Right hindlimb (tissue), 1 donor: ENCODE data around the gene UQCC5.

ENCODE experiments used
- DNase-seq: peaks from one replicate; pipeline ENCODE4 v3.0.0-alpha.2; 2018

UQCC5 gene

DNA sequence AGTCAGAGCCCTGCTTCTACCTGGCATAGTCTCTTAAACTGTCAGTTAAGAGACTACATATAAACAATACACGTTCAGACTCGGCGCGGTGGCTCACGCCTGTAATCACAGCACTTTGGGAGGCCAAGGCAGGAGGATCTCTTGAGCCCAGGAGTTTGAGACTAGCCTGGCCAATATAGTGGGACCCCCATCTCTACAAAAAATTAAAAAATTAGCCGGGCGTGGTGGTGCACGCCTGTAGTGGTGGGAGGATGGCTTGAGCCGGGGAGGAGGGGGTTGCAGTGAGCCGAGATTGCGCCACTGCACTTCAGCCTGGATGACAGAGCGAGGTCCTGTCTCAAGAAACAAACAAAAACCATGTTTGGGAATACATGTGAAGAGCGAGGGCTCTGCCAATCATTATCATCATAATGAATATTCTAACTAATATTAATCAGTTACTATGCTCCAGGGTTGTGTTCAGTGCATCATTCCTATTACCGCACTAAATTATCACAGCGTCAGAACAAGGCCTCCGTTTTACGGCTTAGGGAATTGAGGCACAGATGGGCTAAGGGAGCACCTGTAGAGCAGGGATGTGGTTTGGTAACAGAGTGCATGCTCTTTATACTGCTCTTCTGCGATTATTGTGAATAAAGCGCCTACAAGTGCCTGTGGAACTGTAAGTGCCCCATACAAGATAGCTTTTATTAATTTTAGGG is 844 bp upstream of the UQCC5 start:
- peak; percentile 12 for DNase-seq

GRCh38 chr3:52536112-52536368 is 365 bp upstream of the UQCC5 start:
- no peak for DNase-seq

DNA sequence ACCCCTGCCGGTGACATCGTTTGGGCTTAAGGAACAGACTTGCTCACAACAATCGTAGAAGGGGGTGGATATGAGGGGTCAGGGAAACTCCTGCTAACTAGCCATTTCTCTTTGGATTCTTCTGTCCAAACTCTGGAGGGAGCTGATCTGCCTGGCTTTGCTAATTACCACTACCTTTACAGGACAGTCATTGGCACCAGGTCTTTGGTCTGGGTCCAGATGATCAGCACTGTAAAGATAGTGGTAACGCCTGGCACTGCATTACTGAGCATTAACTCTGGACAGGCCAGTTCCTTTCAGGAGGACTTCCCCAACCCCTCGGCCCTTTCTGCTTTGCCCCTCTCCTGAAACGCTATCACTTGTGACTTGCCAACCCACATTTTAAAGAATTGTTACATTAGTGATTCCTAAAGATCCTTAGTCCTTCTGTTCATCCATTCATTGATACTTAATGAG is 788 bp downstream of the UQCC5 start:
- no peak for DNase-seq

DNA sequence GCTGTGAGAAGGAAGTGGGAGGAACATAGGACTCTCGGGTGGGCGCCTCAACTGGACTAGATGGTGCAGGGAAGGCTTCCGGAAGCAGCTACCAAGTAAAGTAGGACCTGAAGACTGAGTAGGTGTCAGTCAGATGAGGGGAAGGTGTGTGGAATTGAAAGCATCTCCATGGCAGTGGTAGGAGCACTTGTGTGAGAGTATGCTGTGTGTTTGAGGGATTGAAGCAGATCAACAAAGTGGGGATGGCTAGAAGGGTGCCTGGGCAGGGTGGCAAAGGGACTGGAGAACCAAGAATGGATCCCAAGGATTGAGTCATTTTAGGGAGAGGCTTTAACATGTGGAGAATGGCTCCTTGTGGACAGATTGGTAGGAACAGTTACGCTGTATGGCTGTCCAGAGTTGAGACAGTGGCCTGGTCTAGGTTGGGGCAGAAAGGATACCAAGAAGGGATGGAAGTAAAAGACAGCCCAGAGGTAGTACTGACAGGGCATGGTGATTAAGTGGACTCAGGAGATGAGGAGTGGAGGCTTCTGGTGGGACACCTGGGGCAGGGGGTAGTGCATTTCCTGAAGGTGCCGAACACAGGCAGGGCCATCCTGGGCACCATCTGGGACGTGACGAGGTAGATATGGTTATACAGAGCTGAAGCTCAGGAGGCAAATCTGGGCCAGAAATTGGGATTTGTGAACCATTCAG is 1.5 kb downstream of the UQCC5 start:
- DNase-seq: no peak

DNA sequence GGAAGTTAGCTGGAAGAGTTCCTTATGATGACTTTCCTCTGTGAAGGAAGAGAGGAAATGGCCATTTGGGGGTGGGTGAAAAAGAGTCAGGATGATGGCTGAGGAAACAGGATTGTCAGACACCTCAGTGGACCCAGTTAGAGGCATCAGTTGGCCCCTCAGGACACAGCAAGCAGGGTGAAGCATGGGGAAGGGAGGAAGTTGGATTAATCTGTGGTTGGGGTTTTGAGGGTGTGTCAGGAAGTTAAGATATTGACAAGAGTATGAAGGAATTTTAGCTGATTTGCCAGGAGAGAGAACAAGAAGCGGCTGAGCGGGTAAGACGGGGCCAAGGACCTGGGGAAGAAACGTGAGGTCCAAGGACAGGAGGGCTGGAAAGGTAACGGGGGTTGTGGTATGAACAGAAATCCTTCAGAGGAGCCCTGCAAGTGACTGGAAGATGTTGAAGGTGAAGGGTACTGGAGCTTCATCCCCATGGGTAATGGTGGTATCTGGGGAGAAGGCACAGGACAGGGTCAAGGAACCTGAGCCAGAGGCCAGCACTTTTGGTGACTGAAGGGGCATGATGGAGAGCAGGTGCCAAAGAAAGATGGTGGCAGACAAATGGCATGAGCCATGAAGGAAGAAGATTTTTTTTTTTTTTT is 2.7 kb downstream of the UQCC5 start:
- DNase-seq: no peak

DNA sequence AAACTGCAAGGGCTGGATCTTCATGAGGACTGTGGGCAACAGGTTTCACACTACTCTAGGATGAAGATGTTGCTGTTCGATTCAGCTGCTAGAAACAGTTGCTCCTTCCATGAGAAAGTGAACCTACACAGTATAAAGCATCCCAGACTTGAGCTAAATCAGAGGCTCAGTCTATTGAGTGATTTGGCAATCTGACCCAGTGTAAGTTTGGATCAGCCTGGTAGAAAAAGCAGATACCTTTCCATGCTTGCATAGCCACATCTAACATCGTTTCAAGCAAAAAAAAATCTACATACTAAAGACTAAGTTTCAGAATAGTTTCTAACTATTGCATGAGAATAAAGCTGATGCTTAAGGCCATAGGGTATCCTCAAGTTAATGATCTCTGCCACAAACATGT is 4.6 kb downstream of the UQCC5 start:
- no peak for DNase-seq

DNA sequence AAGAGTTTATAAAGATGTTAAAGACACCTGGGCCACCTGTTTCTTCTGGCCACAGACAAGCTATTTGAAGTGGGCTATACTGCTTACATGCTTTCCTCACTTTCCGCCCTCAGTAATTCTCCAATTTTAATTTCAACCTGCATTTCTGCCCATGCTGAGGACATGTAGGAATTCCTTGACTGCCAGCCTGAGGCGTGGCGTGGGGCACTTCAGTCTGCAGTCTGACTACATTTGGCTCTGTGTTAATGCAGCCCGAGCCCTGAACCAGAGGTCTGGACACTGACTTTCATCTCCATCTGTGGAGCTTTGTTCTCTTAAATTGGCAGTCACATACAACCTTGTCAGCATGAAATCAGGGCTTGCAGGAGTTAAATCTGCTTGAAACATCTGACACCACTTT is 8.5 kb downstream of the UQCC5 start:
- no peak for DNase-seq

GRCh38 chr3:52546111-52546901 is 9.9 kb downstream of the UQCC5 start:
- no peak for DNase-seq

GRCh38 chr3:52547143-52547542 is 10.7 kb downstream of the UQCC5 start:
- no peak for DNase-seq

GRCh38 chr3:52551118-52551517 is 14.7 kb downstream of the UQCC5 start:
- no peak for DNase-seq

DNA sequence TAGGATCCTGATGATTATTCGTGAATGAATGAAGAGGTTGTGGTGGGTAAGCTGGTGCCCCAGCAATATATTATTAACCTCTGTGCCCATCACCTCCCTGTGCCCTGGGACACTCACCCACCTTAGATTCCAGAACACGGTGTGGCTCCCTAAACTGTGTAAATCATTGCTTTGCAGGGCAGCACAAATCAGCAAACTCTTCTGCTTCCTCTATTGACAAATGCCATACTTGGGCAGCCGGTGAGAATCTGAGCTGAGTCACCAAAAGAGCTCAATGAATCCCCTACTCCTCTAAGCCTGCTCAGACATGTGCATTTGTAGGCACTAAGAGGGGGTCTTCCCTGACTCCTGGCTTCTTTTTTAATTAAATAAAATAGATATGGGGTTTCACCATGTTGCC is 15.7 kb downstream of the UQCC5 start:
- DNase-seq: no peak

GRCh38 chr3:52554026-52554755 is 17.8 kb downstream of the UQCC5 start:
- no peak for DNase-seq

GRCh38 chr3:52555056-52555455 is 18.7 kb downstream of the UQCC5 start:
- no peak for DNase-seq

DNA sequence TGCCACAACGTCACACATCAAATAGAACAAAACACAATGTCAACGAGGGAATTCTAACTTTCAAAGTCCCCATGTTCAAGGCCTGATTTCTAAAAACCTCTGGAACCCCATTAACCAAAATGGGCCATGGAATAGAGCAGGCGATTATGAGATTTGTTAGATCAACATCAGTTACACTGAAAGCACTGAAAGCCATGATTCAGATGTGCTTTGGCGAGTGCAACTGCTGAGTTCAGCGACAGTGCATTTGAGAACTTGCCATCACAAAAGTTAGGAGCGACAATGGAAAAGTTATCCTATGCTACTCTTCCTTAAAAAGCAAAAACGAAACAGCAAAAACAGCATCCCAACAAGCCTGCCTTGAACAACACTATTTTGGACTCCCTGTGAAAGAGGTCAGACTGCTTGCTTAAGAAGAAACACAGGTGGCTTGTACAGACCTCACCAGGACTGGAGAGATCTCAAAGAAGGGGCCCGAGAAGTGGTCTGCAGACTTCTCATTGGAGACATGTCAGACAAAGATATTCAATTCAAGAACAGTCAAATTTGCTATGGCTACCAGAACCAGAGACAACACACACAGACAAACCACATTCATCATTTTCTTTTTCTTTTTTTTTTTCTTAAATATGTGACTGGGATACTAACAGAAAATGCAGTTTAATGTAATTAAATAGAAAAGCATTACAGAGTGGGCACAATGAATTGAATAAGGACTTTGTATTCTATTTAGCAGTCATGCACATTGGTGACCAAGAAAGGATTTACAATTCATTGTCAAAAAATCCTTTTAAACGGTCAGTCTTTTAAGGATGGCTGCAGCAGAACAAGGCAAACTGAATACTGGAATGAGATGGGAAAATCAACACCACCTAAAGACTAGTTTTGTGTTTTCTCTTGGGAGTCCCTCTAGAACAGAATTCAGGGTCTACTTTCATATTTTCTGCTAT is 20.9 kb downstream of the UQCC5 start:
- DNase-seq: no peak

DNA sequence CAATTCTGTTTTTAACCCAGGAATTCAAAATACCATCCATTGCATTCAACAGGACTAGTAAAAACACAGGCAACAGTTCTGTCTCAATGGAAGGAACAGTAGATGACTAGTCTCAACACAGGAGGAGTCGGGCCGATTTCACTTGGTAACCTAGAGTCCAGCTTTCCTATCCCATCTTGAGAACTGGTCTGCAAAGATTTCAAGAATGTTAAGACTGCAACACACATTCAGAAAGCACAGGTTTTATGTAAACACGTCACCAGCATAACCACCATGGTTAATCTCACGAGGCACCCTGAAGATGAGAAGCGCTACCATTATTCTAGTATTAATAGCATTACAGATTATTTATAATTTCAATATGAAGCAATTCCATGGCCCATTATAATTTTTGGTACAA is 22.0 kb downstream of the UQCC5 start:
- no peak for DNase-seq

DNA sequence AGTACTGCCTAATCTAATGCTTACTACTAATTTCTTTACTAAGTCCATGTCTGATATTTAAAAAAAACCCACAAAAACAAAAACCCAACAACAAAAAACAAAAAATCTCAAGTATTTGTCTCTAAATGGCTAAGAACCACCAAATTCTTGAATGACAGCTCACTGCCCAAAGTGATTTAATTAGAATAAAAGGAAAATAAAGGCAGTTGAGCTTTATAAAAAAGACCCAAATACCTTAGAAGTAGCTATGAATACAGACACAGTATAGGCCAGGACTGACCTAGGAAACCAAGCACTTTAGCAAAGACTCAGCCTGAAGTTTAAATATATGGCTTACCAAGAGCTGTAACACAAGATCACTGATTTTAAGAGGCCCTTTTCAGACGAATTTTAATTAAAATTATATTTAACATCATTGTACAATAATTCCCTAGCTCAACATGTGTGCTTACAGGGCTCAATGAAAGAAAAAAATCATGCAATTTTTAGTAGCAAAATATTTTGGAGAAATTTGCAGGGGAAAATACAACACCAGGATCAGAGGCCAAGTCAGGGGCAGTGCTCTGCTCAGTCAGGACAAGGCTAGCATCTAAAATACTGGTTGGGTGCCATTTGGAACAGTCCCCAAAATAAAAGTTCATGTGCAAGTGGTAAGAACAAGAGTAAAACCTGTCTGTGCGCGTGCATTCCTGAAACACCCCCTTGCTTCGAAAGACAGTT is 24.8 kb downstream of the UQCC5 start:
- DNase-seq: no peak

DNA sequence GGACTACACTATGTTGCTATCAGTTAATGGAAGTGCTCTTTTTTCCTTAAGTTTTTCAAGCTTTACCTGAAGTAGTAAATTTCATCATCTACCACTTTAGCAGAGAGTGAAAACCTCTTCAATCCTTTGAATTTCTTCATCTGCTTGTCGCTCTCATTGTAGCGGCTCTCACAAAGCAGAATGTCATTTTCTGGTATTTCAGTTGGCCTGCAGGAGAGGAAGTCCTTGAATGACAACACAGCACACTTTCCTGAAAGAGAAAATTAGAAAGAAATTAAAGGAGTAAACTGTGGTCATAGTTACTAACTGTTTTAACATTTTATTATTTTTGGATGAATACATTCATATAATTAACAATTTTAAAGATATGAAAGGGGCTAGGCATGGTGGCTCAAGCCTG is 27.6 kb downstream of the UQCC5 start:
- no peak for DNase-seq

DNA sequence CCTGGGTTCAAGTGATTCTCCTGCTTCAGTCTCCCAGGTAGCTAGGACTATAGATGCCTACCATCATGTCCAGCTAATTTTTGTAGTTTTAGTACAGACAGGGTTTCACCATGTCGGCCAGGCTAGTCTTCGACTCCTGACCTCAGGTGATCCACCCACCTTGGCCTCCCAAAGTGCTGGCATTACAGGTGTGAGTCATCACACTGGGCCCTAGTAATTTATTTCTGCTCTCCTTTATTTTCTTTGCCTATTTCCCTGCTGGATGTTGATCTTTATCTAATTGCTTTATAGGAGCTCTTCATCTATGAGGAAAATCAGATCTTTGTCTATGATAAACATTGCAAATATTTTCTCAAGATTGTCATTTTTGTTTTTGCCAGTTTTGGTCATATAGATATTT is 31.7 kb downstream of the UQCC5 start:
- DNase-seq: no peak

DNA sequence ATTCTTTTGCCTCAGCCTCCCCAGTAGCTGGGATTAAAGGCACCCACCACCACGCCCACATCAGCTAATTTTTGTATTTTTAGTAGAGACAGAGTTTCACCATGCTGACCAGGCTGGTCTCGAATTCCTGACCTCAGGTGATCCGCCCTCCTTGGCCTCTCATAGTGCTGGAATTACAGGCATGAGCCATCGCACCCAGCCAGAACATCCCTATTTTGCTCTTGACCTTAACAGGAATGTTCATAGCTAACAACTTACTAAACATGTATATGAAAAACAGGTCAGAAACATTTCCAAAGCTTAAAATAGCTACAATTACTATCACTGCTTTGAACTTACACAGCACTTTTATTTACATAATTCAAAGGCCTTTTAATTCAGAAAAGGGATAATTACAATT is 33.7 kb downstream of the UQCC5 start:
- no peak for DNase-seq

- DNase-seq: no peak
Measured at GRCh38 chr3:52572221-52572620, 35.8 kb downstream of the UQCC5 start.
